Measurements from ENCODE around the gene BCL7C. TPM values are rescaled to one million over a fixed set of nuclear protein-coding genes. Genes with fewer than 3 reads are reported as not detected.

BCL7C gene
- total RNA-seq, 1 donor, result 33.3 TPM

Small RNA genes within 50 kb of the gene (small RNA-seq; reads per million reads assigned to genes)
- gene MIR4519 (not detected), gene MIR762 (not detected)

Other genes starting within 250 kb of the BCL7C start
- 6.8 and 8.0 TPM in 2 replicates for gene PRR14, start 243.1 kb downstream of the BCL7C start, total RNA-seq
- 24.5 and 30.8 TPM in 2 replicates for gene FBRS, start 235.6 kb downstream of the BCL7C start, total RNA-seq
- gene SRCAP, start 194.9 kb downstream of the BCL7C start, total RNA-seq, result 16.3 and 19.2 TPM in 2 replicates
- gene PHKG2, start 145.7 kb downstream of the BCL7C start, total RNA-seq, result 20.3 and 25.0 TPM in 2 replicates
- 2.4 and 2.9 TPM in 2 replicates for gene CFAP119, start 132.0 kb downstream of the BCL7C start, total RNA-seq
- gene RNF40, start 131.8 kb downstream of the BCL7C start, total RNA-seq, result 63.1 and 88.3 TPM in 2 replicates
- gene ZNF629, start 106.9 kb downstream of the BCL7C start, total RNA-seq, result 15.3 and 16.3 TPM in 2 replicates
- 2.9 and 3.3 TPM in 2 replicates for gene CTF1, start 2.5 kb upstream of the BCL7C start, total RNA-seq
- 12.7 and 14.5 TPM in 2 replicates for gene FBXL19, start 29.5 kb upstream of the BCL7C start, total RNA-seq
- gene ORAI3, start 55.0 kb upstream of the BCL7C start, total RNA-seq, result 63.3 and 66.0 TPM in 2 replicates
- gene SETD1A, start 63.7 kb upstream of the BCL7C start, total RNA-seq, result 2.2 and 2.9 TPM in 2 replicates
- 45.6 and 47.7 TPM in 2 replicates for gene HSD3B7, start 91.1 kb upstream of the BCL7C start, total RNA-seq
- gene STX1B, start 116.6 kb upstream of the BCL7C start, total RNA-seq, result 0.72 and 2.9 TPM in 2 replicates
- gene STX4, start 139.5 kb upstream of the BCL7C start, total RNA-seq, result 26.8 and 30.6 TPM in 2 replicates
- 14.4 and 14.5 TPM in 2 replicates for gene ZNF668, start 180.2 kb upstream of the BCL7C start, total RNA-seq
- gene ZNF646, start 180.3 kb upstream of the BCL7C start, total RNA-seq, result 15.6 and 18.5 TPM in 2 replicates
- gene PRSS53, start 194.9 kb upstream of the BCL7C start, total RNA-seq, result 2.7 and 2.9 TPM in 2 replicates
- gene VKORC1, start 200.7 kb upstream of the BCL7C start, total RNA-seq, result 132 and 147 TPM in 2 replicates
- 25.9 and 30.0 TPM in 2 replicates for gene BCKDK, start 214.3 kb upstream of the BCL7C start, total RNA-seq
- gene KAT8, start 223.6 kb upstream of the BCL7C start, total RNA-seq, result 31.8 and 35.1 TPM in 2 replicates
- not detected in 2 replicates for gene PRSS8, start 241.7 kb upstream of the BCL7C start, total RNA-seq

Data from osteoblast (primary cell).